H1 (cell line): ENCODE data around the gene CDKN1A. TPM values are rescaled to one million over a fixed set of nuclear protein-coding genes. Genes with fewer than 3 reads are reported as not detected.

Experiments
- CTCF ChIA-PET: fragments of 300-600 bp; sonication (Branson Sonifier 250); formaldehyde crosslinking; loops from one replicate; lab custom pipeline; 2021; ENCODE audit not compliant: partially characterized antibody; lab: Charles Lee
- POLR2A ChIA-PET: fragments of 300-600 bp; sonication (Branson Sonifier 250); formaldehyde crosslinking; loops from one replicate; lab custom pipeline; 2021; ENCODE audit warnings: inconsistent platforms; ENCODE audit not compliant: partially characterized antibody; lab: Charles Lee
- DNase-seq, 2 experiments: peaks; one replicate each; pipeline versions ENCODE4 v3.0.0 to v3.0.0-alpha.2; 2010 to 2022; ENCODE audit warnings: low spot score in 2 of 2, low read depth in 1 of 2, mixed read lengths in 1 of 2
- FAIRE-seq: peaks from 2 replicates; lab custom pipeline; 2011; peaks lifted over from hg19 to GRCh38; lab: Jason Lieb, UNC
- H2AFZ ChIP-seq: 2 replicates; pipeline ENCODE4 v1.8.1; 2012; ENCODE audit warnings: low read length, inconsistent platforms
- H2AK5ac ChIP-seq: 2 replicates; pipeline ENCODE4 v1.6.1; 2013; ENCODE audit warnings: low read depth, low read length
- H2BK120ac ChIP-seq: replicated peaks from 2 replicates; pipeline ENCODE3; 2013; ENCODE audit warnings: low read depth, low read length, inconsistent platforms
- H2BK12ac ChIP-seq: 2 replicates; pipeline ENCODE4 v1.6.1; 2013; ENCODE audit warnings: low read depth, low read length
- H2BK15ac ChIP-seq: 2 replicates; pipeline ENCODE4 v1.6.1; 2013; ENCODE audit warnings: low read length
- H2BK20ac ChIP-seq: 2 replicates; pipeline ENCODE4 v1.6.1; 2013; ENCODE audit warnings: low read length
- H2BK5ac ChIP-seq: 2 replicates; pipeline ENCODE4 v1.6.1; 2013; ENCODE audit warnings: low read depth, low read length
- H3K14ac ChIP-seq: 2 replicates; pipeline ENCODE4 v1.6.1; 2013; ENCODE audit warnings: inconsistent platforms; ENCODE audit not compliant: insufficient read length
- H3K18ac ChIP-seq: 2 replicates; pipeline ENCODE4 v1.6.1; 2013; ENCODE audit warnings: low read length; ENCODE audit errors: extremely low read depth
- H3K23ac ChIP-seq: 2 replicates; pipeline ENCODE4 v1.6.1; 2013; ENCODE audit warnings: inconsistent platforms; ENCODE audit not compliant: insufficient read length
- H3K23me2 ChIP-seq: 2 replicates; pipeline ENCODE4 v1.6.1; 2013; ENCODE audit warnings: low read depth, low read length
- H3K27ac ChIP-seq: 2 replicates; pipeline ENCODE4 v1.6.1; 2011; ENCODE audit warnings: low read depth, low read length, inconsistent platforms
- H3K27me3 ChIP-seq, 4 experiments: replicated peaks in 1 of 4; 1 replicate in 1 of 4; 2 replicates in 3 of 4; pipeline versions ENCODE4 v1.6.1 to v1.8.1; 2011 to 2013; ENCODE audit warnings: low read length in 3 of 4, mild to moderate bottlenecking in 3 of 4, inconsistent platforms in 2 of 4, mixed read lengths in 2 of 4, moderate library complexity in 1 of 4; ENCODE audit not compliant: control insufficient read depth in 3 of 4, insufficient read depth in 3 of 4; ENCODE audit errors: extremely low read depth in 1 of 4
- H3K36me3 ChIP-seq, 4 experiments: 2 replicates each; pipeline versions ENCODE4 v1.6.1 to v1.8.1; 2011 to 2013; ENCODE audit warnings: mild to moderate bottlenecking in 4 of 4, low read length in 3 of 4, moderate library complexity in 2 of 4, control low read depth in 1 of 4, inconsistent platforms in 1 of 4; ENCODE audit not compliant: insufficient read depth in 4 of 4, control insufficient read depth in 2 of 4
- H3K4ac ChIP-seq: replicated peaks from 2 replicates; pipeline ENCODE3; 2013; ENCODE audit warnings: low read length, low read depth, mixed read lengths, inconsistent platforms; ENCODE audit not compliant: insufficient read length
- H3K4me1 ChIP-seq, 4 experiments: replicated peaks in 1 of 4; 1 replicate in 1 of 4; 2 replicates in 3 of 4; pipeline versions ENCODE4 v1.6.1 to v1.8.1; 2011 to 2013; ENCODE audit warnings: low read length in 3 of 4, inconsistent platforms in 2 of 4, mixed read lengths in 1 of 4; ENCODE audit not compliant: insufficient read depth in 4 of 4, control insufficient read depth in 3 of 4
- H3K4me2 ChIP-seq, 2 experiments: 2 replicates each; pipeline versions ENCODE4 v1.6.1 to v1.8.1; 2011 to 2013; ENCODE audit warnings: low read depth in 2 of 2, low read length in 2 of 2, control low read depth in 1 of 2, inconsistent platforms in 1 of 2, mild to moderate bottlenecking in 1 of 2; ENCODE audit not compliant: insufficient read depth in 1 of 2
- H3K4me3 ChIP-seq, 4 experiments: fragments of 200-600, 300-600 bp in 1 of 4; sonication (generic), shearing (Covaris generic), sonication (Bioruptor Twin) in 1 of 4; 2 replicates each; pipeline versions ENCODE4 v1.5.1 to v1.8.1; 2011 to 2016; ENCODE audit warnings: low read length in 4 of 4, low read depth in 3 of 4, control low read depth in 2 of 4, inconsistent platforms in 2 of 4, mild to moderate bottlenecking in 2 of 4, mixed read lengths in 1 of 4, moderate library complexity in 1 of 4; ENCODE audit not compliant: insufficient read depth in 2 of 4; ENCODE audit errors: extremely low read depth in 1 of 4
- H3K56ac ChIP-seq: replicated peaks from 2 replicates; pipeline ENCODE3; 2013; ENCODE audit warnings: low read depth, mild to moderate bottlenecking, mixed read lengths, low read length, inconsistent platforms; ENCODE audit not compliant: insufficient read length
- H3K79me1 ChIP-seq: 2 replicates; pipeline ENCODE4 v1.6.1; 2013; ENCODE audit warnings: low read depth, low read length, control low read depth
- H3K79me2 ChIP-seq, 2 experiments: 2 replicates each; pipeline versions ENCODE4 v1.6.1 to v1.8.1; 2012 to 2013; ENCODE audit warnings: low read length in 2 of 2, mild to moderate bottlenecking in 2 of 2, inconsistent platforms in 1 of 2; ENCODE audit not compliant: insufficient read depth in 2 of 2, control insufficient read depth in 1 of 2
- H3K9ac ChIP-seq, 4 experiments: replicated peaks in 1 of 4; 1 replicate in 1 of 4; 2 replicates in 3 of 4; pipeline versions ENCODE4 v1.6.1 to v1.8.1; 2011 to 2013; ENCODE audit warnings: low read depth in 3 of 4, low read length in 3 of 4, control low read depth in 2 of 4, mild to moderate bottlenecking in 2 of 4, moderate library complexity in 2 of 4, inconsistent platforms in 1 of 4; ENCODE audit errors: extremely low read depth in 1 of 4
- H3K9me3 ChIP-seq, 2 experiments: 2 replicates each; pipeline versions ENCODE4 v1.6.1 to v1.8.1; 2012 to 2013; ENCODE audit warnings: mild to moderate bottlenecking in 2 of 2, moderate library complexity in 2 of 2, control low read depth in 1 of 2, inconsistent platforms in 1 of 2, low read depth in 1 of 2, low read length in 1 of 2, mixed read lengths in 1 of 2; ENCODE audit not compliant: insufficient read depth in 2 of 2
- H4K20me1 ChIP-seq, 2 experiments: replicated peaks in 1 of 2; 2 replicates each; pipeline versions ENCODE3 to v1.8.1; 2011 to 2013; ENCODE audit warnings: inconsistent platforms in 2 of 2, low read length in 2 of 2, mild to moderate bottlenecking in 1 of 2; ENCODE audit not compliant: insufficient read depth in 2 of 2, control insufficient read depth in 1 of 2
- H4K5ac ChIP-seq: 2 replicates; pipeline ENCODE4 v1.6.1; 2013; ENCODE audit warnings: low read length, low read depth, mixed read lengths, inconsistent platforms; ENCODE audit not compliant: insufficient read length
- H4K8ac ChIP-seq: 2 replicates; pipeline ENCODE4 v1.8.0; 2013; ENCODE audit warnings: mild to moderate bottlenecking, moderate library complexity, low read length, inconsistent platforms; ENCODE audit not compliant: insufficient read depth; ENCODE audit errors: extremely low read depth
- H4K91ac ChIP-seq: replicated peaks from 2 replicates; pipeline ENCODE3; 2013; ENCODE audit warnings: low read length, mixed read lengths, inconsistent platforms; ENCODE audit not compliant: insufficient read length
- EP300 ChIP-seq, 2 experiments: IDR thresholded peaks; 1 replicate in 1 of 2; 2 replicates in 1 of 2; pipeline ENCODE4 v1.6.1; 2011 to 2012; ENCODE audit warnings: low read depth in 2 of 2, low read length in 2 of 2, mild to moderate bottlenecking in 2 of 2, borderline replicate concordance in 1 of 2, inconsistent platforms in 1 of 2, moderate library complexity in 1 of 2
- KDM1A ChIP-seq: fragments of 200-600, 300-600 bp; sonication (generic); IDR thresholded peaks from 2 replicates; pipeline ENCODE4 v1.7.1; 2016; ENCODE audit warnings: mild to moderate bottlenecking, low read length, borderline replicate concordance
- RFX5 ChIP-seq: IDR thresholded peaks from 2 replicates; pipeline ENCODE4 v1.6.1; 2011; ENCODE audit warnings: low read depth, low read length, improper control_type of control experiment, borderline replicate concordance
- SIN3A ChIP-seq, 2 experiments: IDR thresholded peaks in 1 of 2; conservative IDR thresholded peaks in 1 of 2; 2 replicates each; pipeline ENCODE4 v1.6.1; 2011 to 2012; ENCODE audit warnings: low read length in 2 of 2, improper control_type of control experiment in 1 of 2, low read depth in 1 of 2, mild to moderate bottlenecking in 1 of 2
- SP4 ChIP-seq: IDR thresholded peaks from 2 replicates; pipeline ENCODE4 v1.6.1; 2012; ENCODE audit warnings: low read length, inconsistent platforms
- YY1 ChIP-seq: IDR thresholded peaks from 2 replicates; pipeline ENCODE4 v1.6.1; 2011; ENCODE audit warnings: low read depth, mild to moderate bottlenecking, low read length
- ZNF274 ChIP-seq: IDR thresholded peaks from 2 replicates; pipeline ENCODE4 v1.7.0; 2012; ENCODE audit warnings: low read length, borderline replicate concordance; ENCODE audit errors: extremely low read depth
- WGBS, 2 experiments: shearing (Covaris generic) in 1 of 2; methylation state at CpG; one replicate each; pipeline versions ENCODE4 v1.1.6 to v1.1.7; 2013 to 2015; ENCODE audit warnings: low lambda C conversion rate in 2 of 2, mixed read lengths in 2 of 2, inconsistent platforms in 1 of 2, low coverage in 1 of 2, missing lambda C conversion rate in 1 of 2; ENCODE audit not compliant: insufficient replicate concordance in 2 of 2, insufficient coverage in 1 of 2, insufficient read length in 1 of 2; ENCODE audit errors: extremely low coverage in 1 of 2, missing lambda C conversion rate in 1 of 2; 5-methylcytosine and 5-hydroxymethylcytosine counted together
- polyA plus RNA-seq, 7 experiments: library from polyadenylated mRNA; depleted of rRNA in 3 of 7; stranded (reverse) in 5 of 7; unstranded in 2 of 7; fragments of >200 nt in 5 of 7; fragments of 200-250 nt in 2 of 7; gene quantifications; 1 replicate in 5 of 7; 2 replicates in 1 of 7; 4 replicates in 1 of 7; pipeline versions ENCODE4 v1.2.1 to v1.2.3, GENCODE V29; 2011 to 2013; ENCODE audit warnings: missing spikeins in 2 of 7, mixed read lengths in 2 of 7
- total RNA-seq: library from RNA; stranded (reverse); fragmentation: NEBNext Ultra II Directional; extraction: Animal tissue kit (Norgen Biotek cat#: 25700); gene quantifications from 2 replicates; pipeline ENCODE4 v1.2.1, GENCODE V29; 2021
- TF ChIP-seq, protein P1 (sequence below): IDR thresholded peaks from 2 replicates; pipeline ENCODE4 v1.6.1; 2012; ENCODE audit warnings: low read length, inconsistent platforms
- TF ChIP-seq, protein P2 (sequence below), 3 experiments: IDR thresholded peaks; 1 replicate in 2 of 3; 2 replicates in 1 of 3; pipeline versions ENCODE4 v1.5.1 to v1.6.1; 2011; ENCODE audit warnings: low read length in 3 of 3, mild to moderate bottlenecking in 3 of 3, inconsistent platforms in 2 of 3, low read depth in 1 of 3, moderate library complexity in 1 of 3; ENCODE audit not compliant: insufficient read depth in 1 of 3; ENCODE audit errors: control extremely low read depth in 1 of 3

The CDKN1A gene
- total and polyA plus RNA-seq, 2 of the 8 experiments (the other 6 are each of a cell fraction or from before 2014, with no cell fraction given) = 15.2 to 36.0 TPM

DNA sequence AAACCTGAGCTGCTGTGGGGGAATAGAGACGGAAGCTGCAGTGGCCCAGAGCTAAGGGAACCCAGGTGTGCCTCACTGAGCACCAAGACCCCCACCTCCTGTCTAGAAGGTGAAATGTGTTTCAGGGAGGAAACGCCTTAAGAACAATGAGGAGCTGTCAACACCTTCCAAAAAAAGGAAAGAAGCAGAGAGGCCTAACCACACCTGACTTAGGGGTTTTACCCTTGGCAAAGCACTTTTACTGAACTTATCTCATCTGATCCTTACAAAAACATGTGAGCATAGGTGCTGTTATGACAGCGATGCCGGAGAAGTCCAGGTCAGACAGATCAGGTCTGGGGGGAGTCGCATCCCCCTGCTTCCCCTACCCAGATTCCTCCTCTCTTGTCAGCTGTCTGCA is 16.1 kb upstream of the CDKN1A start:
- Histone ChIP-seq H2BK20ac (no peak overlapping the region), H3K4me3 (no peak overlapping the region), H3K4me2 (no peak overlapping the region), H3K14ac (no peak overlapping the region), H4K5ac (no peak overlapping the region), H2BK12ac (no peak overlapping the region), H4K20me1 (peaks cover 0 to 2% of the 10 kb centered on the region in 2 experiments), H3K27me3 (peaks cover 0 to 4% (median 0%) of the 10 kb centered on the region in 4 experiments; a peak in 2 of 7 replicates), H3K79me1 (no peaks in the 10 kb centered on the region), H3K79me2 (no peaks in the 10 kb centered on the region), H3K23me2 (peaks cover 7% of the 10 kb centered on the region; the same call in 1 of the 2 replicates), H2BK5ac (no peak overlapping the region), H2BK120ac (no peak overlapping the region), H3K4me1 (peaks cover 7 to 24% (median 15%) of the 10 kb centered on the region in 4 experiments), H4K8ac (no peak overlapping the region), H2BK15ac (no peak overlapping the region), H3K9ac (no peak overlapping the region), H3K23ac (no peak overlapping the region), H3K4ac (no peak overlapping the region), H3K36me3 (no peaks in the 10 kb centered on the region), H3K27ac (no peak overlapping the region), H3K18ac (no peak overlapping the region), H3K56ac (no peak overlapping the region), H3K9me3 (no peaks in the 10 kb centered on the region), H2AK5ac (no peak overlapping the region), H2AFZ (no peak overlapping the region), H4K91ac (no peak overlapping the region)
- POLR2A ChIA-PET = interaction anchor here (0.6 to 8.6 kb wide), 4 partner anchors 12 to 52 kb away, joined by 3 to 109 read pairs (median 4); partner anchors contain the start of gene CDKN1A
- 84% methylated on average over 5 of the region's 5 CpGs; no CpG with 5 or more reads in 1 of the 2 experiments for WGBS, 2 experiments
- CTCF ChIA-PET = interaction anchor here (0.8 to 2.3 kb wide), 10 partner anchors 9 to 68 kb away, joined by 3 to 9 read pairs (median 5); no protein-coding TSS in a partner anchor
- DNase-seq (no peak), FAIRE-seq (no peak)
- TF ChIP-seq KDM1A (no peak), SP4 (no peak), ZNF274 (no peak), SIN3A (conservative IDR thresholded peaks at IDR 0.05 in 1 of 2, IDR thresholded peaks at IDR 0.05 in 1 of 2; ENCODE audit: low read depth in 1 of 2, low read length in 2 of 2) (no peak), RFX5 (no peak), EP300 (IDR thresholded peaks at IDR 0.05; ENCODE audit: borderline replicate concordance in 1 of 2, low read depth in 2 of 2, low read length in 2 of 2) (no peak), YY1 (no peak)
- TF ChIP-seq, protein P1, sequence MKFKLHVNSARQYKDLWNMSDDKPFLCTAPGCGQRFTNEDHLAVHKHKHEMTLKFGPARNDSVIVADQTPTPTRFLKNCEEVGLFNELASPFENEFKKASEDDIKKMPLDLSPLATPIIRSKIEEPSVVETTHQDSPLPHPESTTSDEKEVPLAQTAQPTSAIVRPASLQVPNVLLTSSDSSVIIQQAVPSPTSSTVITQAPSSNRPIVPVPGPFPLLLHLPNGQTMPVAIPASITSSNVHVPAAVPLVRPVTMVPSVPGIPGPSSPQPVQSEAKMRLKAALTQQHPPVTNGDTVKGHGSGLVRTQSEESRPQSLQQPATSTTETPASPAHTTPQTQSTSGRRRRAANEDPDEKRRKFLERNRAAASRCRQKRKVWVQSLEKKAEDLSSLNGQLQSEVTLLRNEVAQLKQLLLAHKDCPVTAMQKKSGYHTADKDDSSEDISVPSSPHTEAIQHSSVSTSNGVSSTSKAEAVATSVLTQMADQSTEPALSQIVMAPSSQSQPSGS = no peak
- TF ChIP-seq, protein P2, sequence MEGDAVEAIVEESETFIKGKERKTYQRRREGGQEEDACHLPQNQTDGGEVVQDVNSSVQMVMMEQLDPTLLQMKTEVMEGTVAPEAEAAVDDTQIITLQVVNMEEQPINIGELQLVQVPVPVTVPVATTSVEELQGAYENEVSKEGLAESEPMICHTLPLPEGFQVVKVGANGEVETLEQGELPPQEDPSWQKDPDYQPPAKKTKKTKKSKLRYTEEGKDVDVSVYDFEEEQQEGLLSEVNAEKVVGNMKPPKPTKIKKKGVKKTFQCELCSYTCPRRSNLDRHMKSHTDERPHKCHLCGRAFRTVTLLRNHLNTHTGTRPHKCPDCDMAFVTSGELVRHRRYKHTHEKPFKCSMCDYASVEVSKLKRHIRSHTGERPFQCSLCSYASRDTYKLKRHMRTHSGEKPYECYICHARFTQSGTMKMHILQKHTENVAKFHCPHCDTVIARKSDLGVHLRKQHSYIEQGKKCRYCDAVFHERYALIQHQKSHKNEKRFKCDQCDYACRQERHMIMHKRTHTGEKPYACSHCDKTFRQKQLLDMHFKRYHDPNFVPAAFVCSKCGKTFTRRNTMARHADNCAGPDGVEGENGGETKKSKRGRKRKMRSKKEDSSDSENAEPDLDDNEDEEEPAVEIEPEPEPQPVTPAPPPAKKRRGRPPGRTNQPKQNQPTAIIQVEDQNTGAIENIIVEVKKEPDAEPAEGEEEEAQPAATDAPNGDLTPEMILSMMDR (IDR thresholded peaks at IDR 0.05; ENCODE audit: control extremely low read depth in 1 of 3, insufficient read depth in 1 of 3, low read depth in 1 of 3, low read length in 3 of 3) = no peak
